Measurements from ENCODE around the gene MRPL43.

DNA sequence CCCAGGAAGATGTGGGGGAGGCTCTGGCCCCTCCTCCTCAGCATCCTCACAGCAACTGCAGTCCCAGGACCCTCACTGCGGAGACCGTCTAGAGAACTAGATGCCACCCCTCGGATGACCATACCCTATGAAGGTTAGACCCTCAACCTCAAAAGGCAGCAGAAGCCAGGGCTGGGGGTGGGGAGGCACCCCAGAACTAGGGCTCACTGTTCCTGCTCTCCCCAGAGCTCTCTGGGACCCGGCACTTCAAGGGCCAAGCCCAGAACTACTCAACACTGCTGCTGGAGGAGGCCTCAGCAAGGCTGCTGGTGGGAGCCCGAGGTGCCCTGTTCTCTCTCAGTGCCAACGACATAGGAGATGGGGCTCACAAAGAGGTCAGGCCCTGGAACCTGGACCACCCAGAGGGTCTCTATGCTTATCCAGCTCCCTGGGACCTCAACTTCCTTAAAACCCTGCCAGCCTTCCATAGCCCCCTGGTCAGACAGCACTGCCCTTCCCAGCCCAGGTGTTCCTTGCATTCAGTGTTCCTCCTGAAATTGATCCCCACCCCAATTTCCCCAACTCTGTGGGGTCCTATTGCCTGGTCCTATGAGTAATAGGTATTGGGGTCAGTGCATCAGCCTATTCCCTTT, 14.3 kb downstream of the MRPL43 start:
- TF ChIP-seq, protein P1, sequence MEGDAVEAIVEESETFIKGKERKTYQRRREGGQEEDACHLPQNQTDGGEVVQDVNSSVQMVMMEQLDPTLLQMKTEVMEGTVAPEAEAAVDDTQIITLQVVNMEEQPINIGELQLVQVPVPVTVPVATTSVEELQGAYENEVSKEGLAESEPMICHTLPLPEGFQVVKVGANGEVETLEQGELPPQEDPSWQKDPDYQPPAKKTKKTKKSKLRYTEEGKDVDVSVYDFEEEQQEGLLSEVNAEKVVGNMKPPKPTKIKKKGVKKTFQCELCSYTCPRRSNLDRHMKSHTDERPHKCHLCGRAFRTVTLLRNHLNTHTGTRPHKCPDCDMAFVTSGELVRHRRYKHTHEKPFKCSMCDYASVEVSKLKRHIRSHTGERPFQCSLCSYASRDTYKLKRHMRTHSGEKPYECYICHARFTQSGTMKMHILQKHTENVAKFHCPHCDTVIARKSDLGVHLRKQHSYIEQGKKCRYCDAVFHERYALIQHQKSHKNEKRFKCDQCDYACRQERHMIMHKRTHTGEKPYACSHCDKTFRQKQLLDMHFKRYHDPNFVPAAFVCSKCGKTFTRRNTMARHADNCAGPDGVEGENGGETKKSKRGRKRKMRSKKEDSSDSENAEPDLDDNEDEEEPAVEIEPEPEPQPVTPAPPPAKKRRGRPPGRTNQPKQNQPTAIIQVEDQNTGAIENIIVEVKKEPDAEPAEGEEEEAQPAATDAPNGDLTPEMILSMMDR (IDR thresholded peaks at IDR 0.05; ENCODE audit: insufficient read depth, low read length, poor library complexity, severe bottlenecking), result no peak
- TF ChIP-seq EZH2phosphoT487 (conservative IDR thresholded peaks at IDR 0.05; ENCODE audit: low read length), result no peak
